GM10847 (cell line): ENCODE data around the gene RPRD2.

Source experiments
- POLR2A ChIP-seq: IDR thresholded peaks from 2 replicates; pipeline ENCODE4 v1.6.1; 2011; ENCODE audit not compliant: insufficient read length; ENCODE audit errors: extremely low read depth

Gene RPRD2

GRCh38 chr1:150415800-150416199 lies 51.9 kb downstream of the RPRD2 start:
- no peak for TF ChIP-seq POLR2A

- TF ChIP-seq POLR2A, result no peak
Observed at GRCh38 chr1:150420560-150421265, 56.8 kb downstream of the RPRD2 start.

- no peak for TF ChIP-seq POLR2A
Observed at GRCh38 chr1:150422541-150422940, 58.6 kb downstream of the RPRD2 start.

- TF ChIP-seq POLR2A, result no peak
Observed at GRCh38 chr1:150429805-150430204, 65.9 kb downstream of the RPRD2 start.

- TF ChIP-seq POLR2A, result no peak
Observed at GRCh38 chr1:150441121-150441520, 77.2 kb downstream of the RPRD2 start.

GRCh38 chr1:150444232-150444631 lies 80.3 kb downstream of the RPRD2 start:
- no peak for TF ChIP-seq POLR2A

GRCh38 chr1:150456146-150456647 lies 92.2 kb downstream of the RPRD2 start:
- TF ChIP-seq POLR2A, result no peak

GRCh38 chr1:150464422-150464826 lies 100.5 kb downstream of the RPRD2 start:
- TF ChIP-seq POLR2A, result no peak

- TF ChIP-seq POLR2A, result no peak
Observed at GRCh38 chr1:150466964-150467363, 103.0 kb downstream of the RPRD2 start.

GRCh38 chr1:150469291-150469690 lies 105.3 kb downstream of the RPRD2 start:
- no peak for TF ChIP-seq POLR2A

- TF ChIP-seq POLR2A, result no peak
Observed at GRCh38 chr1:150472601-150473200, 108.8 kb downstream of the RPRD2 start.

GRCh38 chr1:150473659-150474058 lies 109.7 kb downstream of the RPRD2 start:
- no peak for TF ChIP-seq POLR2A

- TF ChIP-seq POLR2A, result no peak
Observed at GRCh38 chr1:150474869-150475268, 110.9 kb downstream of the RPRD2 start.

- no peak for TF ChIP-seq POLR2A
Observed at GRCh38 chr1:150476754-150477153, 112.8 kb downstream of the RPRD2 start.

GRCh38 chr1:150477320-150477719 lies 113.4 kb downstream of the RPRD2 start:
- TF ChIP-seq POLR2A, result no peak

GRCh38 chr1:150477733-150478132 lies 113.8 kb downstream of the RPRD2 start:
- no peak for TF ChIP-seq POLR2A

GRCh38 chr1:150479370-150479769 lies 115.4 kb downstream of the RPRD2 start:
- TF ChIP-seq POLR2A, result no peak
